Gastrocnemius medialis (tissue), 4 donors: ENCODE measurements around the gene ZNF586. TPM values are rescaled to one million over a fixed set of nuclear protein-coding genes. Genes with fewer than 3 reads are reported as not detected.
"Not testable (repeated sequence)": the region's sequence is repeated elsewhere in the genome, so short reads cannot be mapped to it uniquely, and the experiment has no call there.

Source experiments
- ATAC-seq, 2 donors: fragments of 150-250 bp; one replicate each; pipeline ENCODE4 v1.9.1; 2016
- DNase-seq, 2 donors: peaks; one replicate each; pipeline ENCODE4 v3.0.0-alpha.2; 2019
- H3K27ac ChIP-seq, 4 donors: fragments of 200-600 bp; sonication (generic); 1 replicate in 1 of 4; 2 replicates in 3 of 4; pipeline ENCODE4 v1.5.1; 2016 to 2018; ENCODE audit warnings: mild to moderate bottlenecking in 2 of 4, moderate library complexity in 1 of 4
- H3K27me3 ChIP-seq, 3 donors: fragments of 200-600 bp; sonication (generic) in 2 of 3; 1 replicate in 1 of 3; 2 replicates in 2 of 3; pipeline versions ENCODE4 v1.5.1 to v1.6.0; 2016 to 2019; ENCODE audit warnings: mild to moderate bottlenecking in 1 of 3, moderate library complexity in 1 of 3
- H3K36me3 ChIP-seq, 2 donors: fragments of 200-600 bp; sonication (generic) in 1 of 2; one replicate each; pipeline ENCODE4 v1.5.1; 2017 to 2018
- H3K4me1 ChIP-seq, 2 donors: fragments of 200-600 bp; sonication (generic) in 1 of 2; one replicate each; pipeline ENCODE4 v1.5.1; 2016 to 2017; ENCODE audit warnings: mild to moderate bottlenecking in 2 of 2
- H3K4me3 ChIP-seq, 4 donors: fragments of 200-600 bp; sonication (generic) in 3 of 4; 1 replicate in 1 of 4; 2 replicates in 3 of 4; pipeline ENCODE4 v1.5.1; 2016 to 2019; ENCODE audit warnings: mild to moderate bottlenecking in 2 of 4
- H3K9me3 ChIP-seq, 3 donors: fragments of 200-600 bp; sonication (generic) in 2 of 3; 1 replicate in 1 of 3; 2 replicates in 2 of 3; pipeline ENCODE4 v1.5.1; 2016 to 2019
- POLR2A ChIP-seq, 2 donors: fragments of 450-650 bp; IDR thresholded peaks; one replicate each; pipeline ENCODE4 v1.6.1; 2017; ENCODE audit warnings: antibody characterized with exemption in 2 of 2, mild to moderate bottlenecking in 2 of 2, moderate library complexity in 2 of 2
- in situ Hi-C, 4 donors: fragments of 200-750 bp; cut with MboI; loops; one replicate each; pipeline versions ENCODE4 v1.15.0 to v1.8.0; 2017; ENCODE audit warnings: low sequenced_read_pairs in 4 of 4
- intact Hi-C: fragments of 100-400 bp; cut with DNase I; formaldehyde crosslinking; loops from one replicate; pipeline ENCODE4 v1.15.1; 2023; ENCODE audit warnings: low total_unique reads
- total RNA-seq, 4 donors: library from RNA; depleted of rRNA; stranded (reverse); fragments of >200 nt; gene quantifications; one replicate each; pipeline versions ENCODE4 v1.1.0 to v1.2.3, GENCODE V29; 2016
- TF ChIP-seq, protein P1 (sequence below), 5 experiments: fragments of 450-650 bp in 3 of 5; fragments of 200-600 bp in 2 of 5; sonication (generic) in 2 of 5; IDR thresholded peaks in 4 of 5; conservative IDR thresholded peaks in 1 of 5; 1 replicate in 4 of 5; 2 replicates in 1 of 5; pipeline ENCODE4 v1.5.1; 2016 to 2019; ENCODE audit warnings: antibody characterized with exemption in 5 of 5, mild to moderate bottlenecking in 3 of 5, moderate library complexity in 3 of 5

ZNF586 gene
- total RNA-seq, 4 donors from 2014 or later, result 7.6 to 13.3 (median 9.2) TPM

- Histone ChIP-seq H3K27ac (peak overlapping the region; percentile 75 to 92 (median 78)), H3K36me3 (peaks cover 0 to 7% of the 10 kb centered on the region in 2 donors), H3K27me3 (no peaks in the 10 kb centered on the region), H3K9me3 (no peaks in the 10 kb centered on the region), H3K4me1 (peaks cover 12 to 32% of the 10 kb centered on the region in 2 donors), H3K4me3 (peak overlapping the region; percentile 66 to 98 (median 87))
- intact Hi-C loops, result no loop called here
- peak; percentile 85 to 91 for ATAC-seq
- DNase-seq, result peak; percentile 71 to 81
- in situ Hi-C loops, result no loop called here
- TF ChIP-seq, protein P1, sequence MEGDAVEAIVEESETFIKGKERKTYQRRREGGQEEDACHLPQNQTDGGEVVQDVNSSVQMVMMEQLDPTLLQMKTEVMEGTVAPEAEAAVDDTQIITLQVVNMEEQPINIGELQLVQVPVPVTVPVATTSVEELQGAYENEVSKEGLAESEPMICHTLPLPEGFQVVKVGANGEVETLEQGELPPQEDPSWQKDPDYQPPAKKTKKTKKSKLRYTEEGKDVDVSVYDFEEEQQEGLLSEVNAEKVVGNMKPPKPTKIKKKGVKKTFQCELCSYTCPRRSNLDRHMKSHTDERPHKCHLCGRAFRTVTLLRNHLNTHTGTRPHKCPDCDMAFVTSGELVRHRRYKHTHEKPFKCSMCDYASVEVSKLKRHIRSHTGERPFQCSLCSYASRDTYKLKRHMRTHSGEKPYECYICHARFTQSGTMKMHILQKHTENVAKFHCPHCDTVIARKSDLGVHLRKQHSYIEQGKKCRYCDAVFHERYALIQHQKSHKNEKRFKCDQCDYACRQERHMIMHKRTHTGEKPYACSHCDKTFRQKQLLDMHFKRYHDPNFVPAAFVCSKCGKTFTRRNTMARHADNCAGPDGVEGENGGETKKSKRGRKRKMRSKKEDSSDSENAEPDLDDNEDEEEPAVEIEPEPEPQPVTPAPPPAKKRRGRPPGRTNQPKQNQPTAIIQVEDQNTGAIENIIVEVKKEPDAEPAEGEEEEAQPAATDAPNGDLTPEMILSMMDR (IDR thresholded peaks at IDR 0.05 in 4 of 5, conservative IDR thresholded peaks at IDR 0.05 in 1 of 5), result no peak
- TF ChIP-seq POLR2A (IDR thresholded peaks at IDR 0.05), result peak; percentile 28 to 32
These were observed 50.1 kb downstream of the ZNF586 start for GRCh38 chr19:57819475-57820148.

- in situ Hi-C loops, result no loop called here
These were observed 51.1 kb downstream of the ZNF586 start for GRCh38 chr19:57820599-57820998.

DNA sequence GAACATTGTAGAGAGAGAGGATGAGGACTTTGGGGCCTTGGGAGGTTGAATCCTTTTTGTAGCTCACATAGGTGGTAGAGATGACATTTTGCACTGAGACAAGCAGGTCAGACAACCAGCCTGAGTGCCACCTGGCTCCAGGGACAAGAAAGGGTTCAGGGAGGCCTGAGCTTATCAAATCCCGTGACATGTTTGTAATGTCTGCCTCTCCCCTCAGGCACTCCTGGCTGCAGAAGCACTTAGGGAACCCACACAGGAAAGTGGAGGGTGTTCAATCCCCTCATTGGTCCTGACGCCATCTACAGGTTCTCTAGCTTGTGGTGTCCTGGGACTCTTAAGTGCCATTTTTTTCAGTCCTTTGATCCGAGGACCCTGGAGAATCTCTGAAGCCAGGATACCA lies 51.6 kb downstream of the ZNF586 start:
- DNase-seq, H3K27ac ChIP-seq, H3K36me3 ChIP-seq, ATAC-seq, H3K27me3 ChIP-seq, in situ Hi-C loops, H3K9me3 ChIP-seq, intact Hi-C loops, H3K4me3 ChIP-seq: not testable (repeated sequence)
- peaks cover 8 to 25% of the 10 kb centered on the region in 2 donors for H3K4me1 ChIP-seq

More at GRCh38 chr19:57820599-57820998, 51.1 kb downstream of the ZNF586 start:
- no peaks in the 10 kb centered on the region for H3K27me3 ChIP-seq
- no peaks in the 10 kb centered on the region for H3K9me3 ChIP-seq
- H3K36me3 ChIP-seq, result peaks cover 0 to 7% of the 10 kb centered on the region in 2 donors
- intact Hi-C loops, result no loop called here
- H3K4me1 ChIP-seq, result peaks cover 8 to 25% of the 10 kb centered on the region in 2 donors
- H3K27ac ChIP-seq, result peak overlapping the region; percentile 75 to 92 (median 78)
- DNase-seq (no peak), ATAC-seq (no peak)
- peak overlapping the region; percentile 66 to 98 (median 87) for H3K4me3 ChIP-seq
- no peak for TF ChIP-seq POLR2A (IDR thresholded peaks at IDR 0.05)
- TF ChIP-seq, protein P1 (IDR thresholded peaks at IDR 0.05 in 4 of 5, conservative IDR thresholded peaks at IDR 0.05 in 1 of 5), result no peak

DNA sequence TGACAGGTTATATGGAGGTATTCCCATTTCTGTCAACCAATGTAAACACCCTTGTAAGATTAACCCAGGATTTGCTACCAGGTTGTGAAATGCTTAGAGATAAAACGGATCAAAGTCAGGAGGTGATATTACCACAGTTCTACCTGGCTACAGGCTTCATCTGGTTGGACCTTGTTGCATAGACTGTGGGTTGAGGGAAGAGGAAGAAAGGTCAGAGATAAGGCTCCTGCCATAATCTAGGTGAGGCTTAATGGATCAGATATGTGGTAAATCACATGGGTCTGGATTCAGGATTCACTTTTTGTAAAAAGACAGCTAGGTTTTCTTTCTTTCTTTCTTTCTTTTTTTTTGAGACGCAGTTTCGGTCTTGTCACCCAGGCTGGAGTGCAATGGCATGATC lies 52.0 kb downstream of the ZNF586 start:
- H3K4me3 ChIP-seq, H3K36me3 ChIP-seq, H3K27ac ChIP-seq, DNase-seq, in situ Hi-C loops, H3K27me3 ChIP-seq, H3K9me3 ChIP-seq, ATAC-seq, intact Hi-C loops: not testable (repeated sequence)
- H3K4me1 ChIP-seq, result peaks cover 8 to 25% of the 10 kb centered on the region in 2 donors

- H3K36me3 ChIP-seq, H3K4me3 ChIP-seq, H3K27ac ChIP-seq, H3K9me3 ChIP-seq, DNase-seq, H3K27me3 ChIP-seq, intact Hi-C loops, in situ Hi-C loops, ATAC-seq: not testable (repeated sequence)
- peaks cover 8 to 25% of the 10 kb centered on the region in 2 donors for H3K4me1 ChIP-seq
These were observed 53.7 kb downstream of the ZNF586 start for GRCh38 chr19:57823155-57823554.

GRCh38 chr19:57823608-57824007 lies 54.1 kb downstream of the ZNF586 start:
- ATAC-seq, H3K4me3 ChIP-seq, H3K27ac ChIP-seq, DNase-seq, intact Hi-C loops, in situ Hi-C loops, H3K27me3 ChIP-seq, H3K9me3 ChIP-seq, H3K36me3 ChIP-seq: not testable (repeated sequence)
- peaks cover 8 to 25% of the 10 kb centered on the region in 2 donors for H3K4me1 ChIP-seq
